ENCODE data around the gene CSTA. TPM values are rescaled to one million over a fixed set of nuclear protein-coding genes. Genes with fewer than 3 reads are reported as not detected.

The CSTA gene
- total RNA-seq, 6 experiments from 2014 or later: 4.2 to 19.3 (median 8.6) TPM

DNA sequence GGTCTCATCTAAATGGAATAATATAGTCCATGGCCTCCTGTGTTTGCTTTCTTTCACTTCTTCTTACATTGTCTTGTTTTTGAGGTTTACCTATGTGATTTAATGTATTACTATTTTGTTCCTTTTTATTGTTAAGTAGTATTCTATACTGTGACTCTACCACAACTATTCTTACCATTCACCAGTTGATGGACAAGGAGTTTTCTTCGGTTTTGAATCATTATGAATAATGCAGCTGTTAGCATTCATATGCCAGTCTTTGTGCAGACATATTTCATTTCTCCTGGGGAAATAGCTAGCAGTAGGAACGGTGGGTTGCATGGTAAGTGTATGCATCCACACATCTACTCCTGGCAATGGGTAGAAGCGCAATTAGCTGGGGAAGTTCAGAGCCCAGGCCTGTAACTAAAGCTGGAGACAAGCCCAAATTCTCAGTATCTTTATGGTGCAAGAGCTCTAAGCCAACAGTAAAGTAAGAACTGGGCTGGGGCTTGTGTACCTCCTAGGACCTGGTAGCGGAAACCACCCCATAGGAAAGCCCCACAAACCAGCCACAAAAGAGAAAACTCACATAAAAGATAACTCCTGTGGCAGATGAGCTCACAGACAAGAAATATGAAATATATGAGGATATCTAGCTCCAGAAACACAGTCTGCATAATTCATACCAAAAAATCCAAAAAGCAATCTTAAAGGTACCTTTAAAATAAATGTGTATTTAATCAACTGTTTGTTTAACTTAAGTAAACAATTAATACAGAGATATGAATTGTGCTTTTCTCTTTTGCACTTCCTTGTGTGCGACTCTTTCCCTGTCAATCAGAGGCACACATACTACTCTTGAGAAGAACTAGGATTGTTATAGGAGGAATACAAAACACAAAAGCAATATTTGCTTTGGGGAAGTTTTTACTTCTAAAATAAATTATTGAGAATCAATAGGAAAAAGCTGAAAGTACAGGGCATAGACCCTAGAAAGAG lies 2.7 kb upstream of the CSTA start:
- ATAC-seq (no peak), DNase-seq (no peak)
- H3K27me3 ChIP-seq: no peaks in the 10 kb centered on the region
- no peaks in the 10 kb centered on the region for H3K9me3 ChIP-seq
- H3K36me3 ChIP-seq: no peaks in the 10 kb centered on the region
- WGBS (ENCODE audit: insufficient coverage, low coverage, low lambda C conversion rate, missing lambda C conversion rate): 65% methylated on average over 5 of the region's 5 CpGs
- no peak overlapping the region for H3K4me3 ChIP-seq
- TF ChIP-seq, protein P1, sequence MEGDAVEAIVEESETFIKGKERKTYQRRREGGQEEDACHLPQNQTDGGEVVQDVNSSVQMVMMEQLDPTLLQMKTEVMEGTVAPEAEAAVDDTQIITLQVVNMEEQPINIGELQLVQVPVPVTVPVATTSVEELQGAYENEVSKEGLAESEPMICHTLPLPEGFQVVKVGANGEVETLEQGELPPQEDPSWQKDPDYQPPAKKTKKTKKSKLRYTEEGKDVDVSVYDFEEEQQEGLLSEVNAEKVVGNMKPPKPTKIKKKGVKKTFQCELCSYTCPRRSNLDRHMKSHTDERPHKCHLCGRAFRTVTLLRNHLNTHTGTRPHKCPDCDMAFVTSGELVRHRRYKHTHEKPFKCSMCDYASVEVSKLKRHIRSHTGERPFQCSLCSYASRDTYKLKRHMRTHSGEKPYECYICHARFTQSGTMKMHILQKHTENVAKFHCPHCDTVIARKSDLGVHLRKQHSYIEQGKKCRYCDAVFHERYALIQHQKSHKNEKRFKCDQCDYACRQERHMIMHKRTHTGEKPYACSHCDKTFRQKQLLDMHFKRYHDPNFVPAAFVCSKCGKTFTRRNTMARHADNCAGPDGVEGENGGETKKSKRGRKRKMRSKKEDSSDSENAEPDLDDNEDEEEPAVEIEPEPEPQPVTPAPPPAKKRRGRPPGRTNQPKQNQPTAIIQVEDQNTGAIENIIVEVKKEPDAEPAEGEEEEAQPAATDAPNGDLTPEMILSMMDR (IDR thresholded peaks at IDR 0.05): no peak
- TF ChIP-seq POLR2A (IDR thresholded peaks at IDR 0.05): no peak
- H3K27ac ChIP-seq: no peak overlapping the region
- intact Hi-C loops (cut with DNase I): no loop called here
- H3K4me1 ChIP-seq: no peaks in the 10 kb centered on the region

DNA sequence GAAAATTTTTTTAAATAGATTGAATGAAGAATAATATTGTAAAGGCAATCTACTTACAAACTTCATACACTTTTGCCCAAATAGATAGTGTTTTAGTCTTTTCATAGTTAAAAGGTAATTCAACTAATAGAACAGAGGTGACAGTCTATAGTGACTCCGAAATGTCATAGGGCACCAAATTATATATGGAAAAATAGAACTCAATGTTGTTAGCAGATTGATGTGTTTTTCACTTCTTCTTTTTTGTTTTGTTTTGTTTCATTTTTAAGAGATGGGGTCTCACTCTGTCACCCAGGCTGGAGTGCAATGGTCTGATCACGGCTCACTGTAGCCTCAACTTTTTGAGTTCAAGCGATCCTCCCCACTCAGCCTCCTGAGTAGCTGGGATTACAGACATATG lies 721 bp downstream of the CSTA start:
- ATAC-seq: no peak
- WGBS (ENCODE audit: insufficient coverage, low coverage, low lambda C conversion rate, missing lambda C conversion rate): 76% methylated on average over 3 of the region's 3 CpGs
- Histone ChIP-seq H3K4me1 (no peaks in the 10 kb centered on the region), H3K36me3 (no peaks in the 10 kb centered on the region), H3K9me3 (no peaks in the 10 kb centered on the region), H3K27ac (no peak overlapping the region), H3K4me3 (peak overlapping the region in 1 of 3 donors; percentile 21), H3K27me3 (no peaks in the 10 kb centered on the region)
- DNase-seq: no peak
- intact Hi-C loops (cut with DNase I): no loop called here
- no peak for TF ChIP-seq POLR2A (IDR thresholded peaks at IDR 0.05)
- TF ChIP-seq, protein P1 (IDR thresholded peaks at IDR 0.05): no peak

DNA sequence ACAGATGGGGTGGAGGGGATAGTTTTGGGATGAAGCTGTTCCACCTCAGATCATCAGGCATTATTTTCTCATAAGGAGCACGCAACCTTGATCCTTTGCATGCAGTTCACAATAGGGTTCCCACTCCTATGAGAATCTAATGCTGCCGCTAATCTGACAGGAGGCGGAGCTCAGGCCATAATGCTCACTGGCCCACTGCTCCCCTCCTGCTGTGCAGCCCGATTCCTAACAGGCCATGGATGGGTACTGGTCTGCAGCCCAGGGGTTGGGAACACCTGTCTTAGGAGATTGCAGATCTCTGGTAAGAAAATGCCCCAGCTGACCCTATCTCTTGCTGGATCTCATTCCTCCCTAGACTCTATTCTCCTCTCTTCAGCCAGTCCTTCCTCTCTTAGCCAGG lies 6.8 kb downstream of the CSTA start:
- Histone ChIP-seq H3K4me3 (no peak overlapping the region), H3K4me1 (no peaks in the 10 kb centered on the region), H3K36me3 (no peaks in the 10 kb centered on the region), H3K27me3 (no peaks in the 10 kb centered on the region), H3K27ac (no peak overlapping the region), H3K9me3 (no peaks in the 10 kb centered on the region)
- ATAC-seq: no peak
- DNase-seq: no peak
- TF ChIP-seq, protein P1 (IDR thresholded peaks at IDR 0.05): no peak
- TF ChIP-seq POLR2A (IDR thresholded peaks at IDR 0.05): no peak
- intact Hi-C loops (cut with DNase I): no loop called here
- 72% methylated on average over 4 of the region's 4 CpGs for WGBS (ENCODE audit: insufficient coverage, low coverage, low lambda C conversion rate, missing lambda C conversion rate)

DNA sequence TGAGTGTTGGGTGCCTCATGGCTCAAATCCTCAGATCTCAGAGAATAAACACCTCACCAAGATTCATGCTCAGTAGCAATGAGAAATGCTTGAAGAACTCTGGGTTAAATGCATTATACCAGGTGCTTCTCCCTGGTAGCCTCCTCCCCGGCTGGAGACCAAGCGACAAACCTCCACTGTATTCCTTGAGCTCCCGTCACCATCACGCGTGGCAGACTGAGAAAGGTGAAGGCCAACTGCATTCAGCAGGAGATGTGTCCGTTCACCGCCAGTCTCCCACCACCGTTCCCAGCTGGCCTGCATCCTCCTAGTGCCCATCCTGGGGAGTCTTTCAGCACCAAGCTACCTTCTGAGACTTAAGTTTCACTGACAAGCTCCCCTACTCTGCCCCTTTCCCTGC lies 7.5 kb downstream of the CSTA start:
- TF ChIP-seq POLR2A (IDR thresholded peaks at IDR 0.05): no peak
- TF ChIP-seq, protein P1 (IDR thresholded peaks at IDR 0.05): no peak
- H3K4me3 ChIP-seq: no peak overlapping the region
- H3K4me1 ChIP-seq: no peaks in the 10 kb centered on the region
- intact Hi-C loops (cut with DNase I): no loop called here
- no peaks in the 10 kb centered on the region for H3K9me3 ChIP-seq
- H3K27ac ChIP-seq: no peak overlapping the region
- H3K36me3 ChIP-seq: no peaks in the 10 kb centered on the region
- DNase-seq (no peak), ATAC-seq (no peak)
- 89% methylated on average over 8 of the region's 8 CpGs for WGBS (ENCODE audit: insufficient coverage, low coverage, low lambda C conversion rate, missing lambda C conversion rate)
- H3K27me3 ChIP-seq: no peaks in the 10 kb centered on the region

Data from right lobe of liver (tissue), 6 donors.